8988T (cell line): Measurements from ENCODE around the gene IL1B.
"Not testable (repeated sequence)": the region's sequence is repeated elsewhere in the genome, so short reads cannot be mapped to it uniquely, and the experiment has no call there.

Source experiments
- DNase-seq: peaks from one replicate; pipeline ENCODE4 v3.0.0; 2011

IL1B gene

DNA sequence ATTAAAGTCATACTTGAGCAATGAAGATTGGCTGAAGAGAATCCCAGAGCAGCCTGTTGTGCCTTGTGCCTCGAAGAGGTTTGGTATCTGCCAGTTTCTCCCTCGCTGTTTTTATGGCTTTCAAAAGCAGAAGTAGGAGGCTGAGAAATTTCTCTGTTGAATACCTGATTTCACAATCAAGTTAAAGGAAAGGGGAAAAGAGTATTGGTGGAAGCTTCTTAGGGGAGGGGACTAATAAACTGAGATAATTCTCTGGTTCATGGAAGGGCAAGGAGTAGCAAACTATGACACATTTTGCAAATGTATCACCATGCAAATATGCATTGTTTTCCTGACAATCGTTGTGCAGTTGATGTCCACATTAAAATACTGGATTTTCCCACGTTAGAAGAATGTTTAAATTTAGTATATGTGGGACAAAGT lies at the start of gene IL1B:
TSS of gene IL1B (minus strand) at position 85 of the 423 bp plus-strand sequence. CDS start 550 bp downstream, outside the sequence.
- no peak for DNase-seq

DNA sequence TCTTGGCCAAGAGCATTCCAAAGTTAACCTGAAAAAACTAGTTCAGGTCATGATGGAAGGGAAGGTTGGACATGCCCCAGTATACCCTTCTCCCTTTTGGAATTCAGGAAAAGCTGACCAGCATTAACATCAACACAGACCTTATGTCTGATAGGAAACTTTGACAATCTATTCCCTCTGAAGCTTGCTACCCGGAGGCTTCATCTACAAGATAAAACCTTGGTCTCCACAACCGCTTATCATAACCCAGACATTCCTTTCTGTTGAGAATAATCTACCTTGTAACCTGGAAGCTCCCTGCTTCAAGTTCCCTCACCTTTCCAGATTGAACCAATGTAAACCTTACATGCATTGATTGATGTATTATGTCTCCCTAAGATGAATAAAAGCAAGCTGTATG lies 49.7 kb upstream of the IL1B start:
- no peak for DNase-seq

DNA sequence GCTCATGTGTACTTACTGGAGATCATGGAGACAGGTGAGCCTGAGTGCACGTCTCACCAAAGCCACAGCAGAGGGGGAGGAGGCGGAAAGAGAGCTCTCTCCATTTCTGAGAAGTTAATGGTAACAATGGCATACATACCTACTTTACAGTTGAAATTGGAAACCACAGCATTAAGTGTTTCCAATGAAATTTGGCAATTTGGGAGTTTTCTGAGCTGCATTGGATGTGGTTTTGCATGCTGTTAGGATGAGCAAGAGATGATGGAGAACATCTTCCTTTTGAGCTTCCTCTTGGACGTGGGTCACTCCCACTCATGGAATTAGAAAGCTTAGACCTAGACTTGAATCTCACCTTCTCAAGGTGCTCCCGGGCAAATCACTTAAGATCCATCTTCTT lies 48.9 kb upstream of the IL1B start:
- no peak for DNase-seq

DNA sequence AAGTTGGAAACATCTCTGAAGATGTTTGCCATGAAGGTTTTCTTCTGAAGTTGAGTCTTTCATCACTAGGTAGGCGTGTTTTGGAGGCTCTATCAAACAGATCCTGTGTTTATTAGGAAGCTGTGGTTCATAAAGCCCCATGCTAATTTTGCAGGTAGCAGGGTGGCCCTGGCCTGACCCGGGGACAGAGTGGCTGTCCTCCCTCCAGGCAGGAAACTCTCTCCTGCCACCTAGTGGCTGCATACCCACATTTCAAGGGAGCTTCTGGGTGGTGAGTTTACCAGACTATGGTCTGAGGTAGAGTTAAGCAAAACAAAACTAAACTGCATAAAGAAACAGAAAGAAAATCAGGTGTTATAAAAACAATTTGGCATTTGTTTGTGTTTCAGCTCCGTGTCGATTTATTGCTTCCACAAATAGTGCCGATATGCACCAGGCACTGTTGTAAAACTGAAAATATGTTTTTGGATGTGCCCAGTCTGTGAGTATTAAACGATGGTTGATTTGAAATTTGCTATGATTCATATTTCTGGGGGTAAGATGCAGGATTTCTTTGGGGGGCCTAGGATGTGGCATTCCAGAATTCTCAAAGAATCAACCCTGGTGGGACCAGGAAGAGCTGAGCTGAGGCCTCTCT lies 48.4 kb upstream of the IL1B start:
- DNase-seq, result peak; percentile 64

DNA sequence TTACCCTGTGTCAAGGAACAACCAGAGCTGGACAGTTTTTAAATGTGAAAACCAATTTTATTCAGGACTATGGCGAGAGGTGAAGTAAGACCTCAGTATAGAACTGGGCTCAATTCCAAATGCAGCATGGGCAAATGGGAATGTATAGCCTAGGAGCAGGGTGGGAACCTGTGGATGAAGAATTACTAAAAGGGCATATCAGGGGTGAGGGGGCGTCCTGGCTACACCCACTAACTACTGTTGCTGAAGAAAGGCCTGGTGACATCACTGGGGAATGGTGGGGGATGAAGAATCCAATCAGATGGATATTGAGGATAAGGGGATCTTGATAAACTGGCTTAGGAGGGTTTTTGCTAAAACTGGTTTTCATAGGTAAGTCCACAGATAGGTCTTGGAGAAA lies 47.1 kb upstream of the IL1B start:
- DNase-seq, result no peak

DNA sequence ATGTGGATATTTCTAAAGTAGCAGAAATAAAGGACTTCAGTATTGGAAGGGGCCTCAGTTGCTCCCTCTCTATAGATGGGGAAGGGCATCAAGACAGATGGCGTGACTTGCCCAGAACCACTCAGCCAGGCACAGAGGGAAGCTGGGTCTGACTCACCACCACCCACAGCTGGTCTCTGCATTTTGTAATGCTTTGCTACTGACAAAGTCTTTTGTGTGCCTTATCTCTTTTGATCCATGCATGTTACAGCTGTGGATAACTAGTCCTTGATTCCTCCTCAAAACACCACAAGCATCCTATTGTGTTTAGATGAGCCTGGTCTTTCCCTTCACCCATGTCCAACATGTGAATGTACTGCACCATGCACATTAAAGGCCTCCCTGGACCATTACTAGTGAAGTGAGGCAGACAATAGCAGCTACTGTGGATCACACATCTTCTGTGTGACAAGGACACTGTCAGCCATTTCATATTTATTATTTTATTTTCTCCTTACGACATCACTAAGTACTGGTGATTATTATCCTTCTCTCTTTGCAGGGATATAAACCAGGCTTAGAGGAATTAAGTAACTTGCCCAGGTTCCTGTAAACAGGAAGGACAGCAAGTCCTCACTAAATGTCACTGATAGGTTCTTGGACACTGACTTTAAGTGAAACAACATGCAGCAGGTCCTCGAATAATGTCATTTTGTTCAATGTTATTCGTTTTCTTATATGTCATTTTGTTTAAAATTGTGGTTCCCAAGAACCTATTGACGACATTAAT lies 44.8 kb upstream of the IL1B start:
- DNase-seq, result peak; percentile 66

DNA sequence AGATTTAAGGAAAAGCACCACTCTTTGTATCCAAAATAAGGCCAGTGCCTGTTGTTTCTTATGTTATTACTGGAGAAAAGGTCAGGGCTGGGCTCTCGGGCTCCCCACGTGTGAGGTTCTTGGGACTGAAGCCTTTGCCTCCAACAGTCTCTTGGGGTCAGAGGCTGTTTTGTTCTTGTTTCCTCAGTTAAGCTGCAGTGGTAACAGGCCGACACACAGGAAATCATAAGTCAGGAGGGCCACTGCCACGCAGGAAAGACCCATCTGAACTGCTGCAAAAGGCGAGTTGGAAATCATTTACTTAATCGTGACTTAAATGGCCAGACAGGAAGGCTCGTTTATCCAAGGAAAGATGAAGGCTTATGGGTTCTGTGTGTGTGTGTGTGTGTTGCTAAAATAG lies 44.1 kb upstream of the IL1B start:
- DNase-seq, result no peak

DNA sequence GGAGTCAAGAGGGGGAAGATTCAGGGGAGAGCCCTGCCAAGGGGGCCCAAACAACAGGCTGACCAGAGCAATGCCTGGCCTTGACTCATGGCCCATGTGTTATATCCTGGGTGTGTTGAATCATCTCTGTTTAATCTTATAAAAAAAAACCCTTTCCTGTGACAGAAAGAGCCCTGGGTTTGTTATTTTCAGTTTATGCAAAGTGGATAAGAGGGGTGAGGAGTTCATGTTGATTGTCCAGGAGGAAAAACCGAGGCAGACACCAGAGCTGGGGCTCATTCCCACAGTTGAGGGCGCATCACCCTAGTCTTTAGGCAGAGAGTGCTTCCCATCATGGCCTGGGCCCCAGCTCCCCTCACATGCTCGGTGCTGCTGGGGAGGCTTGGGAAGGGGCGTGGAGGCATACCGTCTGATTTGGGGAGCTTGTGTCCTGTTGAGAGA lies 43.5 kb upstream of the IL1B start:
- no peak for DNase-seq

DNA sequence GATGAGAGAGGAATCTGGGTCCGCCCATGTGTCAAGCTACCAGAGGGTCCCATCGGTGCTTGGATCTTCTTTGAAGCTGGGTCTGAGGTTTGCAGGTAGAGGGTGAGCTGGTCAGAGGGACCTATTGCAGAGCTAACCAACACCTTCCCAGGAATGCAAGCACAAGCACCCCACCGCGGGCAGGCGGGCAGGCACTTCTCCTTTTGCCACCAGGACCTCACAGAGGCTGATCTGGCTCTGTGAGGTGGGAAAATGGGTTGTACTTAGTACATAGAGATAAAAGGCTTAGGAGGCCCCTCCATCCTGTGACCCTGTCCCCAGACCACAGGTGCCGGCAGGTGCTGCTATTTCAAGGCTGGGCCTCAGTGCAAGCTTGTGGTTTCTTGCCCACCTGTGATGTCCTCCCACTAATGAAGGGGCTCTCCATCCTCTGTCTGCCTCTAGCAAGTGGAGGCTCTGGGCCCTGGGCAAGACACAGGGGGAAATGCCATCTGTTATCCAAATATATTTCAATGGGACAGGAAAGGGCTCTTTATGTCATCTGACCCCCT lies 43.0 kb upstream of the IL1B start:
- DNase-seq, result no peak

DNA sequence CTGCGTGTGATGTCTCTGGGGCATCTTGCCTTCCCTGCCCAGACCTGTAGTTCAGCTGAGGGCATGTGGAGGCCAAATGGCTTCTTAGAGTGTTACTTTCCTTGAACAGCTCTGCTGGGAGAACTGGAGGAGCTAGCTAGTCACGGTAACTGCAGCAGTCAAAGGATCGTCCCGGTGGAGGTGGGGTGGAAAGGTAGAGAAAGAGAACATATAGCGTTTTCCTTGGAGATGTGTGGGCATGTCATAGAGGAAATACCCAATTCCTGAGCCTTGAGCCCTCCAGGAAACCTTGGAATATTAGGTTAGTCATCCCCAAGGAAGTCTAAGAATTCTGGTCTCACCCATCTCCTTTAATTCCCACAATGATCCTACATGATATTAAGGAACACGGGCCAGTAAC lies 40.8 kb upstream of the IL1B start:
- DNase-seq, result peak; percentile 27

DNA sequence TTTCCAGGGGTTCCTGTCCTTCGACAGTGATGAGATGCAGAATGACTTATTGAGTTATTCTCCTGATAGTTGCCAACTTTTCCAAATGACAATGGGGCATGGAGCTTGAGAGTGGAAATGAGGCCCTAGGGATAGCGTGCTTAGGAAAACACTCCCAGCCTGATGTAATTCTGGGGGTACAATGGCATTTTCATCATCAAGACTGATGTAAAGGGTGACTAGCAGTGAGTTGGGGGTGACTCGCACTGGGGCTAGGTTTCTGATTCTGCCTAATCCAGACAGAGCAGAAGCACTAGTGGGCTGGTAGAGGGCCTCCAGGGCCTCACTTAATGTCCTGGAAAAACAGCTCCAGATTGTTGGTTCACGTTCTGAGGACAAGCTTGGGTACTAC lies 40.4 kb upstream of the IL1B start:
- DNase-seq, result no peak

DNA sequence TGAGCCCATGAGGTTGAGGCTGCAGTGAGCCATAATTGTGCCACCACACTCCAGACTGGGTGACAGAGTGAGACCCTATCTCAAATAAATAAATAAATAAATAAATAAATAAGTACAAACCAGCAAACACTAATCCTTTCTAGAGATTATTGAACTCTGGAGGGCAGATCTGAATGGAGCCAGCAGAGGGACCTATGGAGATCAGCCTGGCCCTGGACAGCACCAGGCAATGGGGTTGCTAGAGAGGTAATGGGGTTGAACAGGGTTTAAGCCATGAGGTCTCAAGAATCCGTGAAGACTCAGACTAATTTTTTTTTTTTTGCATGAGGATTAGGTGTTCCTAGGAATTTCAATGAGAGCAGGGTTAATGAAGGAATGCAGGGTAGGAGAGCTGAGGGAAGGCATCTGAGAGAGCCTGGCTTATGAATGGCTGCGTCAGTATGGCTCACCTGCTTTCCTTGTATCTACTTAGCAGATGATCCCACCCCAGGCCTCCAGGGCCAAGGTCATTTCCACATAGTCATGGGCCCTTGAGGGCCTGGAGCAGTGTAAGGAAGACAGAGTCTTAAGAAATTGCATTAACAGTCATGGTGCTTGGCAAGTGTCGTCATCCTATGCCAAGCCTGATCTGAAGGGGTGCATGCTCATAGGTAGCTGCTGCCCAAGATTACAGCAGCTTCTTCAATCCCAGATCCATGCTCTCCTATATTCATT lies 39.8 kb upstream of the IL1B start:
- DNase-seq, result no peak

DNA sequence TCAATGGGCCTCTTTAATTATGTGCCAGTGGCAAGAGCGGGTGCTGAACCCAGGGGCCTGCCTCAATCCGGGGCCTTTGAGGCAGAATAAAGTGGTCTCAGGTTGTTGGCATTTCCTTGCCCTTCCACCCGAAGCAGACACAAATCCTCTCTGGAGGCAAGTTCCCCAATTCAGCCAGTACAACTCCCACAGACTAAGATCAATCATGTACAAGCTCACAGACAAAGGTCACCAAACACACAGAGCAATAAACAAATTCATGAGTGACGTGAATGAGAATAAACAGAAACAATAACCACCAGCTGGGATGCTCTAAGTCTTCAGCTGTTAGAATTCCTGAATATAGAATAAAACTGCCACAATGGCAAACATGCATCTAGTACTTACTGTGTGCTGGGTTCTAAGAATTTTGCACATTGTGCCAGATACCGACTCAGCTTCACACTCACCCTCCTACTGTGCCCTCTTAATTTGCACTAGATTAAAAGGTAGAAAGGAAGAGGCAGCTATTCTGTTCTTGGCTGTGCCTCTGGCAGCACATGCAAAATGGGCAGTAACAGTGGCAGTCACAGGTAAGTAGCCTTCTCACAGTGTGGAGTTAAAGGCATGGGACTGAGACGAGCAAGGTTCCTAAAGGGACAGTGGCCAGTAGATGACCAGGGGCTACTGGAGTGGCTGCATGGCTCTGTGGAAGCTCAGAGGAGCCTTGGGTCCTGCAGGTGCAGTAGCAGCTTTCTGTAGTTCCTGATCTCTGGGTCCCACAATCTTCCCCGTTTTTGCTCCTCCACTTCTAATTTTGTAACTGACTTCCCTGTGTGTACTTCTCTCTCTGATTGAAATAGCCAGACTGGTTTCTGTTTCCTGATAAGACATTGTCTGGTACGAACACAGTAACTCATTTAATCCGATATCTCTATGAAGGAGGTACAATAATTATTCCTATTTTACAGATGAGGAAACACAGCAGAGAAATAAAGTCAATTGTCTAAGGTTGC lies 34.6 kb upstream of the IL1B start:
- DNase-seq, result no peak

DNA sequence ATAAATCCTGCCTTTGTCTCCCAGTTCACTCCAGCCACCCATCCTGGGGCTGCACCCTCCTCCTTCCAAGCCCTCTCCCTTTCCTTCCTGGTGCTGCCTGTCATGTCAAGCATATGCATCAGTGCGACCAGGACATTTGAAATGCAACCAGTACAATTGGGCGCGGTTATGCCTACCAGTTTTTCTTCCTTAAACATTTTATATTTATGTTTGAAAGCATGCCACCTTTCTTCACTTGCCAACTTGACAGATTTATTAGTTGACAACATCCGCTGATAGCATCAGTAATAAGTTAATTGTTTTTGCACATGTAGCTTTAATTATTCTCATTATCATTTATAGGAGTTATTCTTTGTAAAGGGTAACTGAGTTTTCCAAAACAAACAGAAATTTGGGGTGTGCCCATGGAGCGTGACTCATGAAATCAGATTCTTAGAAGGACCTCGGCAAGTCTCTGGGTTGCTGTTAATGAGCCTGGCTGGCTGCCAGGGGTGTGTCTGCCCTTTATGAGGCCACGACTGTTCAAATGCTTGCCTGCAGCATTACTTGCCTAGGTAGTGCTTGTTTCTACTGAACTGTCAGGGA lies 32.8 kb upstream of the IL1B start:
- no peak for DNase-seq

DNA sequence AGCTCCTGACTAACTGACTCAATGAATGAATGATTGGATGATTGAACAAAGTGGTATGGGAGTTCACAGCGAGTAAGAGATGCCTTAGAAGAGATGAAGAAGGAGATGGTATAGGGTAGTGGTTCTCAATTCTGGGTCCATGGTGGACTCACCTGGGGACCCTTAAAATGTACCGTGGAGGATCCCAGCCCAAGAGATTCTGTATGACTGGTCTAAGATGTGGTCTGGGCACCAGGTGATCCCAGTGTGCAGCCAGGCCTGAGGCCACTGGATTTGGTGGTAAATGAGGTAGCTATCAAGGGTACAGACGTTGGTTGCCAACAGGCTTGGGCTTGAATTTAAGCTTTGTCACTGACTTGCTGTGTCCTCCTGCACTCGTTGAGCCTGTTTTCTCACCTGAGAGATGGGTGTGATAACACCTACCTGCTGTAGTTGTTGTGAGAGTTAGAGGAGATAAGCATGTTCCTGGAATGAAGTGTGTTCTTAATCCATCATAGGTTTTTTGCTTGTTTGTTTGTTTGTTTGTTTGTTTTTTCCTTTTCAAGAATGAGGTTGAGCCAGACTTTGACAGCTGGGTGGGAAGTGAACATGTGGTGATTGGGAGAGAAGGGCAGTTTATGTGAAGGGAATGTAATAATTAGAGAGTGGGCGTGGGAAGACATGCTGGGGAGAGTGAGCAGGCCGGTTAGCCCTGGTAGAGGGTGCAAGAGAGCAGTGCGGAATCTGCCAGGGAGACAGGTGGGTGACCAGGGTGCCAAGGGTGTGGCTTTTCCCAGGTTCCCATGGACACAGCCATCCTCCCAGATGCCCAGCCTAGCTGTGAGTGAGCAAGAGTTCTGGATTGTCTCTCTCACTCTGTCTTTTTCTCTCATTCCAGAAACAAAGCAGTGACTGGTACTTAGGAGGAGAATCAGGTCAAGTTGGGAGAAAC lies 31.4 kb upstream of the IL1B start:
- DNase-seq, result no peak

DNA sequence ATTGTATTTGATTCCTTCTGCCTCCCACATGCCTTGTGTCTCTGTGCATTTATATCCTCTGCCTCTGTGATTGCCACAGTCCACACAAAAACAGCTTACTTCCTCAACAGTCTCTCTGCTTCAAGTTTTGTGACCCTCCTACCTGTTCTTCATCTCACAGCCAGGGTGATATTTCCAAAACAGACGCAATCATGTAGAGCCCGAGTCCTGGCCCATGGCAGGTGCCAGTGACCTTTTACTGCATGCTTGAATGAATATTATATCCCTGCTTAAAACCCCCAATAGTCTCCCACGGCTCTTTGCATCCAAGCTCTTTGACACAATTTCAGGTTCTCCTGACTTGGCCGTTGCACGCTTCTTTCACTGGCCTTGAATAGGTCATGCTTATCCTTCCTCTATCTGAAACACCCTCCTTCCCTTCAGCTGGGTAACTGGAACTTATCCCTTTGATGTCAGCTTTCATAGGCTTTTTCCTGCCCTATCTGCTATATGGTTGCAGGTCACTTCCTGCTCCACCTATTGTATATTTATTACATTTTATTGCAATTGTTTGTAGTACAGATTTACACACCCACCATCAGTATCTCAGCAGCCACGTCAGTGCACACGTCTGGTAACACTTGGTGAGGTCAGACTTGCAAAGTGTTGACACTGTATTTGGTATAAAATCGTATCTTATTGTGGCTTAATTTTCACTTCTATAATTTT lies 29.7 kb upstream of the IL1B start:
- no peak for DNase-seq

DNA sequence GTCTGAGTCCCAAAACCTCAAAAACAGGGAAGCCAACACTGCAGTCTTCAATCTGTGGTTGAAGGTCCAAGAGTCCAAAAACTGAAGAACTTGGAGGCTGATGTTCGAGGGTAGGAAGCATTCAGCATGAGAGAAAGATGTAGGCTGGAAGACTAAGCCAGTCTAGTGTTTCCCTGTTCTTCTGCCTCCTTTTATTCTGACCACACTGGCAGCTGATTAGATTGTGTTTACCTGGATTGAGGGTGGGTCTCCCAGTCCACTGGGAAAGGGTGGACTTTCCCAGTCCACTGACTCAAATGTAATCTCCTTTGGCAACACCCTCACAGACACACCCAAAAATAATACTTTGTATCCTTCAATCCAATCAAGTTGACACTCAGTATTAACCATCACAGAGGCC lies 27.5 kb upstream of the IL1B start:
- DNase-seq, result no peak

DNA sequence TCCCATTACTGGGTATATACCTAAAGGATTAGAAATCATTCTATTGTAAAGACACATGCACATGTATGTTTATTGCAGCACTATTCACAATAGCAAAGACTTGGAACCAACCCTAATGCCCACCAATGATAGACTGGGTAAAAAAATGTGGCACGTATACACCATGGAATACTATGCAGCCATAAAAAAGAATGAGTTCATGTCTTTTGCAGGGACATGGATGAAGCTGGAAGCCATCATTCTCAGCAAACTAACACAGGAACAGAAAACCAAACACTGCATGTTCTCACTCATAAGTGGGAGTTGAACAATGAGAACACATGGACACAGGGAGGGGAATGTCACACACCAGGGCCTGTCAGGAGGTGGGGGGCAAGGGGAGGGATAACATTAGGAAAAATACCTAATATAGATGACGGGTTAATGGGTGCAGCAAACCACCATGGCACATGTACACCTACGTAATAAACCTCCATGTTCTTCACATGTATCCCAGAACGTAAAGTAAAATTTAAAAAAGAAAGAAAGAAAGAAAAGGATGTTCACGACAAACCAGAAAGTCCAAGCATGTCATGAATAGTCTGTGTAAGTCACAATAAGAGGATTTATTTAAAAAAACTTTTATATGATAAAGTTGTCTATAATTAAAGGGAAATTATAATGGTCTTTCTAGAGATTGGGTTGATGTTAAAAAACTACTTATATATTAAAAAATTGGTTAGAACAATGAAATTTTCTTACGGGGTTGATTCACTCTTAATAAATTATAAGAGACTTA lies 23.0 kb upstream of the IL1B start:
- DNase-seq, result not testable (repeated sequence)

DNA sequence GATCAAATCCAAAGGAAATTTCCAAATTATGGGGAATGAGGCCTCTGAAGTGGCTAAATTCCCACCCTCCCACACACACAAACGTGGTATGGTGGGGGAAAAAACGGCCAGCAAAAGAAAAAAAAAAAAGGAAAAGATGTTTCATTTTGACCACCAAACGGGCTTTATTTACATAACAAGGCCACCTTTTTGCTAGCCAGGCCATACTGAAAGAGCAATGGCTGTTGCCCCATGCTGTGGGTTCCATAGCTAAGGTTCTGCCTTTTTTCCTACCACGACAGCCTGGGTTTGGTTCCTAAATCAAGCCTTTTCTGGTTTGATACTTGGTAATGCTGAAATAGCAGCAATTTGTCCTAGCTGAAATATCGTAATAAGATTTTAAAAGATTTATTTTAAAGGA lies 14.0 kb upstream of the IL1B start:
- DNase-seq, result no peak
